CD4-positive, alpha-beta T cell treated with Interleukin-17A for 4 hours (primary cell): ENCODE measurements around the gene LRRC14B.
"Not testable (repeated sequence)": the region's sequence is repeated elsewhere in the genome, so short reads cannot be mapped to it uniquely, and the experiment has no call there.

Source experiments
- DNase-seq: peaks from one replicate; pipeline ENCODE4 v3.0.0-alpha.2; 2020; ENCODE audit warnings: mixed read lengths

Gene LRRC14B

DNA sequence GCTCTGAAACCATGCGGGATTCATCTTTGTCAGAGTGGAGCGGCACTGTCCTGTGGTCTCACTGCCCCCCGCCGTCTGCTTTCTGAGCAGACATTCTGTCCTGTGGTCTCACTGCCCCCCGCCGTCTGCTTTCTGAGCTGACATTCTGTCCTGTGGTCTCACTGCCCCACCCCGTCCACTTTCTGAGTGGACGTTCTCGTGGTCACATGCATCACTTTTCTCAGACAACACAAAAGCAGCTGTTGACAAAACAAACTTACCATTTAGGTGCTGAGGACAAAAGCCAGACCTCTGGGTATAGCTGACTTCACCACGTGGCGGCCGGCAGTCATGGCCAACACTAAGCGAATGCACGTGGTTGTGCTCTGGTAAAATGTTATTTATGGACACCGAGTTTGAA is 2.8 kb downstream of the LRRC14B start:
- no peak for DNase-seq

GRCh38 chr5:194603-195209 is 3.4 kb downstream of the LRRC14B start:
- no peak for DNase-seq

- no peak for DNase-seq
Measured at GRCh38 chr5:195401-196160, 4.3 kb downstream of the LRRC14B start.

DNA sequence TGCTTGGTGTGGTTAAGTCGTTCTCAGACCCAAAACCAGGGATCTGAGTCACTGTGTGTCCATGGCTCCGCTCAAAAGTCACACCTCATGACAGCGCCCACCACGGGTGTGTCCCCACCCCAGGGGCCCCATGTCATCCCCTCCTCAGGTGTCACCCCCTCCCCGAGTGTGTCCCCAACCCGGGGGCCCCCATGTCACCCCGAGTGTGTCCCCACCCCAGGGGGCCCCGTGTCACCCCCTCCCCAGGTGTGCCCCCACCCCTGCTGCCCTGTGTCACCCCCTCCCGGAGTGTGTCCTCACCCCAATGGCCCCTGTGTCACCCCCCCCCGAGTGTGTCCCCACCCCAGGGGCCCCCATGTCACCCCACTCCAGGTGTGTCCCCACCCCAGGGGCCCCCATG is 5.1 kb downstream of the LRRC14B start:
- no peak for DNase-seq

DNA sequence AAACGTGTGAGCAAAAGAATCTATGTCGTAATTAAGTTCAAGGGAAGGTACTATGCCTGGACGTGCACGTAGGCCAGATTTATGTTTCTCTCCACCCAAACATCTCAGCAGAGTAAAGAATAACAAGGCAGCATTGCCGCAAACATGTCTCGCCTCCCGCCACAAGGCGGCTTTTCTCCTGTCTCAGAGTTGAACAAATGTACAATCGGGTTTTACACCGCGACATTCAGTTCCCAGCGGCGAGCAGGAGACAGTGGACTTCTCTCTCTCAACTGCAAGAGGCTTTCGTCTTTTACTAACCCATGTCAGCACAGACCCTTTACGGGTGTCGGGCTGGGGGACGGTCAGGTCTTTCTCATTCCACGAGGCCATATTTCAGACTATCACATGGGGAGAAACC is 5.7 kb downstream of the LRRC14B start:
- not testable (repeated sequence) for DNase-seq

DNA sequence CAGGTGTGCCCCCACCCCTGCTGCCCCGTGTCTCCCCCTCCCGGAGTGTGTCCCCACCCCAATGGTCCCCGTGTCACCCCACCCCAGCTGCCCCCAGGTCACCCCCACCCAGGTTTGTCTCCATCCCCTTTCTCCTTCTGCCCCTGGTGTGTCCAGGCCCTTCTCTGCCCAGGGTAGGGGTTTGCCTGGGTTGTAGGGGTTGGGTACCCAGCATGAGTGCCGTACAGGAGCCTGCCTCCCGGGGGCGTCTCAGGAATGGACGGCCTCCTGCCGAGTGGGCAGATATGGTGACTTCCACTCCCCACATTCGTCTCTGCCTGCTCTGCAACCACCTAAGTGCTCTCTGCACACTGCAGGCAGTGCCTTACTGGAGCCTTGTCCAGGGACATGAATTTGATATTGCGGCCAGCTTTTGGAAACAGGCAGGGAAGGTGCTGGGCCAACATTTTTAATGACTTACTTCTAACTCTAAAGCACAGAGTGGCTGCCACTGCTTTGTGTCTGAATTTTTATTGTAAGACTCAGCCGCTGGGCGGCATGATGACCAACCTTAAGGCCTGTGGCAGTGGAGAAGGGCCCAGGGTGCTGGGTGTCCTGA is 6.7 kb downstream of the LRRC14B start:
- DNase-seq: no peak

DNA sequence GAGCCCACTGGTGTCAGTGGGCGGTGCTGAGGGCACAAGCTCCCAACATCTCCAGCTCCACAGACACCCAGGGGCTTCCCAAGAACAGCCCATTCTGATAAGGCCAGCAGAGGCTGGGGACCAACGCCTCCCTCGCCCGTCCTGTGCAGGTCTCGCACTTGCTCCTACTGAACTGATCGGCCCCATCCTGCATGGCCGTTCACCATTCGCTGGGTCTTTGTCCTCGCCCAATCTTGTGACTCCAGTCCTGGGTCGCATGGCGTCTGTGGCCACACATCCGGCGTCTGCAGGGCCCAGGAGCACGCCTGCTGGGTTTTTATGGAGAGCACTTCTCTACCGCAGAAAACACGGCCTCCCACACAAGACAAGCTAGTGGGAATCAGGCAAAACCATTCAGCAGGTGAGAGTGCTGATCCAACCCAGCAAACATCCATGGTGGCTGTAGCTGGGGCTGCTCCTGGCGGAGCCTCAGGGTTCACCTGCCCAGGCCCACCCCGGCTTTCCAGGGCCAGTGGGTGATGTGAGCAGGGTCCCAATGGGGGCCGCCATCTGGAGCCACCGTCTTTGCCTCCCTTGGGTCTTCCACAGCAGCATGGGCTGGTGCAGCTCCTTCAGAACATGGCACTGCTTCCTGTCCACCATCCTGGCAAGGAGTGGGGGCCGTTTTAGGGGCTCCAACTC is 7.4 kb downstream of the LRRC14B start:
- no peak for DNase-seq

DNA sequence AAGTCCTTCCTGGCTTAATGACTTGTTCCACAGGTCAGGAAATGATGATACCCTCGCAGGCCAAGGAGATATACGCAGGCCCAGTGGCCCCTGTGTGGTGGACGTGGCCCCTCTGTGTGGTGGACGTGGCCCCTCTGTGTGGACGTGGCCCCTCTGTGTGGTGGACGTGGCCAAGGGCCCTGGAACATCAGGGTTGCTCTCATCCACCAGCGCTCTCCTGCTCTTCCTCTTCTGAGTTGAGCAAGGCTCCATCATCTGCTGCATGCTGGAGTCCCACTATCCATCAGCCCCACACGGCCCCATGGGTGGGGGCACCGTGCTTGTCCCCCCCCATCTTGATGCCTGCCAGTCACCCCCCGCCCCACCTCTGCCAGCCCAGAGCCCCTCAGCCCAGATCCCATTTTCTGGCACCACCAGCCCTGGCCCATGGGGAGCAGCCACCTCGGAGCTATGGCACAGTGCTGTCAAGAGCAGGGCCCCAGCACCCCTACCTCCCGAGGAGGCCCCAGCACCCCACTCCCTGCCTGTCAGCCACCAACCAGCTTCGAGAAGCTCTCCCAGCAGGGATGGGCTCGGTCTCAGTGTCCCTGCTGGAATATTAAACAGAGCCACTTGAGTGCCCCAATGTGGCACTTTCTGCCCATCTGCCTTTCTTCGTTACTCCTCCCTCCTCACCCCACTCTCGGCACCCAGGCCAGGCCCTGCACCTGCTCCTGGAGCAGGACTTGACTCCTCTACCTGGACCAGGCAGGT is 8.1 kb downstream of the LRRC14B start:
- no peak for DNase-seq

DNA sequence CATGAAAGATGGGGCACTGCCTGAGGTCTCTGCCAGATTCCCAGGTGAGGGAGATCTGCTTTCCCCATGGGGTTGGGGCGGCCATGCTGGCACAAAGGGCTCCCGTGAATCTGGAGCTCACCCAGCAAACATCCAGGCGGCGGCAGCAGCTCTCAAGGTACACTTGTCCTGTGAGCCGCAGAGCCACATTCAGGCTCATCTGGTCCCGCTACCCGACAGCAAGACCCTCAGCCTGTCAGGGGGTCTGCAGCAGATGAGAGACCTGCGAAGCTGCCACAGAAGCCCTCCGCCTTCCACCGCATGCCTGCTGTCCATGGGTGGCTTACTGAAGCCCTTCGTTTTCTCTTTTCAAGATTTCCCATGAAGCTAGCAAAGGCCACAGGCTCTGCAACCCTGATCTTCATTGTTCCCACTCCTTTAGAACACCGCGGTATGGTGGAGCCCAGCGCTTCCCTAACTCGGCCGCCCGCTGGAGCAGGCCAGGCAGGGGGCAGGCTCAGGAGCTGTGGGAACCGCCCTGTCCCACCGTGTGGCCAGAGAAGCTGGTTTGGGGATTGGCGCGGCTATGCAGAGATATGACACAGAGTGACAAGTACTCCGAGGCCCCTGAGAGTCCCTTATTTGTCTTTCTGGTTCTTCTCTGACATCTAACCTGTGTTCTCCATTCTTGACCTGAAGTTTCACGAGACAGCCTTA is 8.8 kb downstream of the LRRC14B start:
- DNase-seq: no peak

GRCh38 chr5:200985-201384 is 9.7 kb downstream of the LRRC14B start:
- no peak for DNase-seq

DNA sequence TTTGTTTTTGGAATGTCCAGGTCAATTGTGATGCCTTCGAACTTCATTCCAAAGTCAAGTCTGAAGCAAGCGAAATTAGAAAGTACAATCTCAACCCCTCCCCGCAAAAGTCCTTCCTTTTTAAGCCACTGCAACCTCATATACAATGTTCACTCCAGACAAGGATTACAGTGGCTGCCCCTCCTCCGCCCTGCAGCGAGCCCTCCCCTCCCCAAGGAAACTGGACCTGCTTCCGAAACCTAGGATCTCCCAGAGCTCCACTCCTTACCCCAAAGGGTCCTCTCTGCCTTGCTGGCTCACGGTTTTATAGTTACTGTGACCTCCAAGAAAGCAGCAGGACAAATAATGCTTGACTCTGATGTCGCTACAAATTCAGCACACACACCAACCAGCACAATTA is 10.4 kb downstream of the LRRC14B start:
- no peak for DNase-seq

DNA sequence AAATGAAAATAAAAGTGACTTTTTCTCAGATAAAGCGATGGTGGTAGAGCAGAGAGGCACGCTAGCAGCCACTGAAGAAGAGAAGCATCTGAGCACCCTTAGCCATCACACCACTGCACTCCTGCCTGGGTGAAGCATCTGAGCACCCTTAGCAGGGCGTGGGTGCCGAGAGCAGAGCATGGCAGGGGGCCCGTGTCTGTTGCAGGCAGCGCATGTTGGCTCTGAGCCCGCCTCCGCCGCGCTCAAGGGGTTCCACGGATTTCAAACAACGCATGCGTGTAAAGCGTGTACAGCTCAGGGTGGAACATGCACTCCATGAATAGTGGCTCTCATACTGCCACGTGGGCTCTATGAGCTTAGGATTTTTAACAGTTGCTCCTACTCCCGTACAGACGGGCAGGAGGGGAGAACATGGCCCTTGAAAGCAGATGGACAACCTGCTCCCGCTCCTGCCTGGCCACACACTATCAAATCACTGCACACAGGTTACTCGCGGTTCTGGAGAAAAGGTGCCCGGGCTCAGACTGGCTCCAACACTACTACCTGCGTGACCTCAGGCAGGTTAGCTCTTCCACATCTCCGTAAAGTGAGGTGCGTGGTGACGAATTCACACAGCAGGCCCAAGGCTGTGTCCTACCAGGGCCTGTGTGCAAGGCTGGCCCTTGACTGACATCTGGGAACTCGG is 12.1 kb downstream of the LRRC14B start:
- DNase-seq: no peak

DNA sequence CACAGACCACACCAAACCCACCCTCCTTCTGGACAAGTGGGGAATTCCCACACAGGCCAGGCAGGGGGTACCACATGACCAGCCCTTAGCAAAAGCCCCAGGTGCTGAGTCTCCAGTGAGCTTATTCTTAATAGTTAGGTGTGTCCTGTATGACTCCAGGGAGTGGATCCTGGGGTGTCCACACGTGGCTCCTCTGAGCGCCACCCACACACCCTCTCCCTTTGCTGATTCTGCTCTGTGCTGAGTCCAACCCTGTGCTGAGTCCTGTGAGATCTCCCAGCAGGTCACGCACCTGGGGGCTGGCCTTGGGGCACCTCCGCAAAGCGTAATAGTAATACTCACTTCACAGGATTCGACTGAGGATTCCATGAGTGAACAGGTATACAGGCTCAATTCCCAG is 12.7 kb downstream of the LRRC14B start:
- DNase-seq: no peak

DNA sequence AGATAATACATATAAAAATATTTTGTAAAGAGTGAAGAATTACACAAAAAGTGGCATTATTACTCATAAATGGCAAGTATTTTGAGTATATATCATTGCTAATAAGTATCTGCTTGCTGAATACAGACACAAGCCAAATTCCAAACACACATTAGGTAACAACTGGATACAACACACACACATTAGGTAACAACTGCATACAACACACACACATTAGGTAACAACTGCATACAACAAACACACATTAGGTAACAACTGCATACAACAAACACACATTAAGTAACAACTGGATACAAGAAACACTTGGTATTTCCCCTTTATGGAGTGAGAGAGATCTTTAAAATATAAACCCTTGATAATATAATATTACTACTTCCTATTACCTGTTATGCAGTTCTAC is 13.2 kb downstream of the LRRC14B start:
- no peak for DNase-seq

DNA sequence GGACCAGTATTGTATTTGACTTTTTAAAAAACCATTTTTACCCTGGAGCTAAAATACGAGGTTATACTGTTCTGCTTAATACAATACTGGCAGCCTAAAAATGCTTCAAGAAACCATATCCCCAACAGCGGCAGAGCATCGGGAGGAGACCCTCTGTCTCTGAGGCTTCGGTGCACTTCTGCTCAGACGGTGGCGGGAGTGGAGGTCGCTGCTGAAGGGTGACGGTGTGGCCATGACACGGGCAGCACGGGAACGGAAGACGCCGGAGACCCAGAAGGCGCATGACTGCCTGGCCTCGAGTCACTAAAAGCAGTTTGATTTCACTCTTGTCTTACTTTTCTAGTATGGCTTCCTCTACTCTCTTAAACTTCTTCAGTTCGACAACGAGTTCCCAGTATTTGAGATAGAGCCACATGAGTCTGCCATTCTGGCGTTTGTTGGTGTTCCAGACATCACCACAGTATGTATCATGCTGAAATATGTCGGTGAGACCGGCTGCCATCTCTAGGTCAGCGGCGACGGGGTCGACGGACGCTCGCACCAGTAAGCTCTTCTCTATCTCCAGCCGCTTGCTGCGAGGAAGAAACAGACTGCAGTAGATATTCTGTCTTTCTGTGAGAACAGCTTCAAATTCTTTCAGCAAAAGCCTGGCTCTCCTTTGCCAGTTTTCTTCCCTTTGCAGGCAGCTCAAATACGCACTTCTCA is 13.8 kb downstream of the LRRC14B start:
- DNase-seq: no peak

GRCh38 chr5:206406-206805 is 15.1 kb downstream of the LRRC14B start:
- DNase-seq: no peak

- no peak for DNase-seq
Measured at GRCh38 chr5:206927-207536, 15.7 kb downstream of the LRRC14B start.

GRCh38 chr5:207599-207998 is 16.3 kb downstream of the LRRC14B start:
- no peak for DNase-seq

DNA sequence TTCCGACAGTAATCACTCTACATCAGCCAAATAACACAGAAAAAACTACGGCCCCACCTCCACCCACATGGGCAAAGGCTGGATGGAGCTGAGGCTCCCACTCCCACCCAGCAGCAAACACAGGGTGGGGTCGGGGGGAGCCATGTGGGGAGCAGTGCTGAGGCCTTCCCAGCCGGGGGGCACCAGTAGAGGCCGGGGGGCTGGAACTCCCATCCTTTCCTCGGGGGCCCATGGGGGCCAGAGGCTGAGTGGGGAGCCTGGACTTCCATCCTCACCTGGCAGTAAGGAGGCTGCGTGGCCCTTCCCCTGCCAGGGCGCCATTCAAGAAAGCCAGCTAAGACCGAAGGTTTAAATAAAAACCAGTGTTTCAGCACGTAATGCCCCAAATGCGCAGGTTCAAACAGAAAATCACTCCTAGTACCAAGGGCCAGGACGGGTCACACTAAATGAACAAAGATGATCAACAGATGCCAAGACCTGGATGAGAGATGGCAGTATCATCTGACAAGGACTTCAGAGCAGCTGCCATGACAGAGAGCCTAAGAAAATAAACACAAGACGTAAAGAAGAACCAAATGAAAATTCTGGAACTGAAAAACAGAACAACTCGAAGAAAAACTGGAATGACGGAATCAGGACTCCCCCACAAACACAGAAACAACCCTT is 17.3 kb downstream of the LRRC14B start:
- DNase-seq: no peak

DNA sequence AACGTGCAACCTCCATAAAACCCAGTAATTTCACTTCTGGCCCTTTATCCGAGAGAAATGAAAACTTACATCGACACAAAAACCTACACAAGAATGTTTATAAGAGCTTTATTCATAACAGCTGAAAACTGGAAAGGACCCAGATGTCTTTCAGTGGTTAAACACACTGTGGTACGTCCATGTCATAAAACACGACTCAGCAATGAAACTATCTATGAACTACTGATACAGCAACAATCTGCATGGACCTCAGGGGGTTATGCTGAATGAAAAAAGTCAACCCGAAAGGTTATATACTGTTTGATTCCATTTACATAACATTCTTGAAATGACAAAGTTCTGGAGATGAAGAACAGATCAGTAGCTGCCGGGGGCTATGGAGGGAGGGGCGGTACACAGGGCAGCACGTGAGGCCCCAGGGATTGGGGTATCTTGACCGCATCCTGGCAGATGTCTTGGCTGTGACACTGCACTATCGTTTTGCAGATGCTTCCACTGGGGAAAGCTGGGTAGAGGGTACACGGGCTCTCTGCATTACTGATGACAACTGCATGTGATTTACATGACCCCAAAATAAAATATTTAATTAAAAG is 22.6 kb downstream of the LRRC14B start:
- no peak for DNase-seq
